Fibroblast of skin of scalp (primary cell): ENCODE measurements around the gene SGCA.

ENCODE experiments used
- DNase-seq: peaks from one replicate; pipeline ENCODE4 v3.0.0-alpha.2; 2013

Gene SGCA

DNA sequence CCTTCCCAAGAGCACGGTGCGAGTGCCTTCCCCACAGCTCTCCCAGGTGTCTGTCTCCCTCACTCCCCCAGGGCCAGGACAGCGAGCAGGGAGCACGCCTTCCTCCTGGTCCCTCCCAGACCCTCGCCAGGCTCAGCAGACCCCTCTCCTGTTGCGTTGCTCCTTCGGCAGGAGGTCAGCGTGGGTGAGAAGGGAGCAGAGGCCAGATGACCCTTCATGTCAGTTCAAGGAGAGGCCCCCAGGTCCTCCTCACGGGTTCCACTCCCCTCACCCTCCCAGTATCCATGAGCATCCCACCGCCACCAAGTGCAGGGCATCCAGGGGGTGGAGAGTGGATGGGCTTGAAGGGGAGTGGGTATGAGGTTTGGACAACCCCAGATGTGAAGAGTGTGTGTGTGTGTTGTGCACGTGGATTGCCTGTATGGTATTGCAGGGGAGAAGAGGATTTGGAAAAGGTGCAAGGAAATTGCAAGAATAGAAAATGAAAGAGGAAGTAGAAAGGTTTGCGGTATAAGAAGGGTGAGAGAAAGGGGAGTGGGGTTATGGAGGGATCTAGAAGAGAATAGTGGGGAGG is 17.7 kb downstream of the SGCA start:
- peak; percentile 86 for DNase-seq

DNA sequence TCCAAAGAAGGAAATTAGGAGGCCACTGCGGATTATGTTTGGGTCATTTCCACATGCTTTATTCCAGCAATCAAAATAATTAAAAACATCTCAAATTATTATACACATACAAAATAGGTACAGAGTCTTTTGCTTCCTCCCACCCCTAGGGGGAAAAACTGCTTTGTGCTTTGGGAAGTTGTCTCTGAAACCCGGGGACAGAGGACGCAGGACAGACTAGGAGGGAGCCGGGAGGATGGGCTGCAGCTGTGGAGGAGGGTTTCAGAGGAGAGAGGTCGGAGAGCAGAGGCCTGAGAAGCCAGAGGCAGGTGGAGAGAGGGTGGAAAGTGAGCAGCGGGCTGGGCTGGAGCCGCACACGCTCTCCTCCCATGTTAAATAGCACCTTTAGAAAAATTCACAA is 18.3 kb downstream of the SGCA start:
- peak; percentile 77 for DNase-seq

DNA sequence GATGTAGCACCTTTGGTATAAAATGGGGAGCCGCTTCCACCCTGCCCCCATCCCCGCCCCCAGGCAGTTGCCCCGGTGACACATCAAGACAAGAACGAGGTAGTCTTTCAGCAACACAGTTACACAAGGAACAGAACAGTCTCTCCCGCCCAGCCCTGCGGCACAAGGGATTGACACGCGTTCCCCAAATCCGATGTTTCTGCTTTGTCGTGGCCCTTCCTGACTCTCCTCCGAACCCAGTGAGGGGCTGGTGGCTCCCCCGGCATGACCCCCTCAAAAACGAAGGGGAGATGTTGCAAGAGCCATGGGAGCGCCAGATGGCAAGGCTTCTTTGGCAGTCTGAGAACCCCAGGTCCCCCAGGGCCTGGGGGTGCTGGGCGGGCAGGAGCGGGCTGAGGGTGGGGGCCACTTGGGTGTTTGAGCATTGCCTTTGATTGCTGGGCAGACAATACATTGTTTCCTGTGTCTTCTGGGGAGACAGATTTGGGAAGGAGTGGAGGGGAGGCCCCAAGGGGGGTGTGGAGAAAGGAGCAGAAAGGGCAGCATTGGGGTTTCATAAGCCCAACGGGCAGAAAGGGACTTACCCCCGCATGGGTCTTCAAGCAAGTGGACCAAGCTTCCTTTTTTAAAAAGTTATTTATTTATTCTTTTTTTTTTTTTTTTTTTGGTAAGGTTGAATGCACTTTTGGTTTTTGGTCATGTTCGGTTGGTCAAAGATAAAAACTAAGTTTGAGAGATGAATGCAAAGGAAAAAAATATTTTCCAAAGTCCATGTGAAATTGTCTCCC is 19.0 kb downstream of the SGCA start:
- peak; percentile 83 for DNase-seq

DNA sequence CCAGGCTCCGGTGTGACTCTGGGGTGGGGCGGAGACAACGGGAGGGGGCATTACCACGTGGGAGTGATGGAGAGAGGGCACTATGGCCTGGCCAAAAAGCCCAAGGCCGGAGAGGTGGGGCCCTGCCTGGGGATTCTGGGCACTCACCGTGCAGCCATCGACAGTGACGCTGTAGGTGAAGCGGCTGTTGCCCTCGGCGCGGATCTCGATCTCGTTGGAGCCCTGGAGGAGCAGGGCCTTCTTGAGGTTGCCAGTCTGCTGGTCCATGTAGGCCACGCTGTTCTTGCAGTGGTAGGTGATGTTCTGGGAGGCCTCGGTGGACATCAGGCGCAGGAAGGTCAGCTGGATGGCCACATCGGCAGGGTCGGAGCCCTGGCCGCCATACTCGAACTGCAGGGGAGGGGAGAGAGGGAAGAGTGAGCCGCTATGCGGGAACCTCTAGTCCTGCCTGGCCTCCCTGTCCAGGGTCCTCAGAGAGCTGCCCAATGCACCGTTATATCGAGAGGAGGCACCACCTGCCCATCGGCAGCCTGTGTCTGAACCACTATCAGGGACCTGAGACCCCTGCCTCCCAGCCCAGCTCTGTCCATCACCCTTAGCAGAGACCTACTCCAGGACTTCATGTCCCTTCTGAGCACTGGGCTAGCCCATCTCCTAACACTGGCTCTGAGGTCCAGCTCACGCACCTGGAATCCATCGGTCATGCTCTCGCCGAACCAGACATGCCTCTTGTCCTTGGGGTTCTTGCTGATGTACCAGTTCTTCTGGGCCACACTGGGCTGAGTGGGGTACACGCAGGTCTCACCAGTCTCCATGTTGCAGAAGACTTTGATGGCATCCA is 20.0 kb downstream of the SGCA start:
- DNase-seq, result peak; percentile 71

DNA sequence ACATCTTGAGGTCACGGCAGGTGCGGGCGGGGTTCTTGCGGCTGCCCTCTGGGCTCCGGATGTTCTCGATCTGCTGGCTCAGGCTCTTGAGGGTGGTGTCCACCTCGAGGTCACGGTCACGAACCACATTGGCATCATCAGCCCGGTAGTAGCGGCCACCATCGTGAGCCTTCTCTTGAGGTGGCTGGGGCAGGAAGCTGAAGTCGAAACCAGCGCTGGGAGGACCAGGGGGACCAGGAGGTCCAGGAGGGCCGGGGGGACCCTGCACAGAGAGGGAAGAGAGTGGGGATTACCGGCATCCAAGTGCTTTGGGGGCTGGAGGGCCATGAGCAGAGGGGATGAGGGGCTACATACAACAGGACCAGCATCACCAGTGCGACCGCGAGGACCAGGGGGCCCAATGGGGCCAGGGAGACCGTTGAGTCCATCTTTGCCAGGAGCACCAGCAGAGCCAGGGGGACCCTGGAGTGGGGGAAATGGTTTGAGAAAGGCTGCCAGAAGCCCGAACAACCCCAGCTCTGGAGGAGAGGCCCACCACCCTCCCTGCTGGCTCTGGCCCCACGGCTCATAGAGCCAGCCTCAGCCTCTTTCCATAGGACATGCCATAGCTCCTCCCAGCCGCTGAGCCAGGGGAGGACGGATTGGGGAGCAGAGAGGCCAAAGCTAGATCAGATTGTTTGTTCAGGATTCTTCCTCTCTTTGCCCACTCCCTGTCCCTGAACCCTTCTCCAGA is 21.0 kb downstream of the SGCA start:
- DNase-seq, result no peak

DNA sequence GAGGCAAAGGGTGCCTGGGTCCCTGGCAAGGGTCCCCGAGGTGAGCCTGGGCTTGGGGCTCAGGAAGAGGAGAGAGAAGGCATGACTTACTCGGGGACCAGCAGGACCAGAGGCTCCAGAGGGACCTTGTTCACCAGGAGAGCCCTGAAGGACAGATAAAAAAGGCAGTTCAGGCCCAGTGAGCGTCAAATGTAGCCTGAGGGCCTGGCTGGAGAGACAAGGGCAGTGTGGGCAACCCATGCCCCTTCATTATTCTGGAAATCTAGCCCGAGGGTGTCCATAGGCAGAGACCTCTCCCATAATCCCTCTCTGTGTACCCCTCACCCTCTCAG is 21.6 kb downstream of the SGCA start:
- DNase-seq, result peak; percentile 92

DNA sequence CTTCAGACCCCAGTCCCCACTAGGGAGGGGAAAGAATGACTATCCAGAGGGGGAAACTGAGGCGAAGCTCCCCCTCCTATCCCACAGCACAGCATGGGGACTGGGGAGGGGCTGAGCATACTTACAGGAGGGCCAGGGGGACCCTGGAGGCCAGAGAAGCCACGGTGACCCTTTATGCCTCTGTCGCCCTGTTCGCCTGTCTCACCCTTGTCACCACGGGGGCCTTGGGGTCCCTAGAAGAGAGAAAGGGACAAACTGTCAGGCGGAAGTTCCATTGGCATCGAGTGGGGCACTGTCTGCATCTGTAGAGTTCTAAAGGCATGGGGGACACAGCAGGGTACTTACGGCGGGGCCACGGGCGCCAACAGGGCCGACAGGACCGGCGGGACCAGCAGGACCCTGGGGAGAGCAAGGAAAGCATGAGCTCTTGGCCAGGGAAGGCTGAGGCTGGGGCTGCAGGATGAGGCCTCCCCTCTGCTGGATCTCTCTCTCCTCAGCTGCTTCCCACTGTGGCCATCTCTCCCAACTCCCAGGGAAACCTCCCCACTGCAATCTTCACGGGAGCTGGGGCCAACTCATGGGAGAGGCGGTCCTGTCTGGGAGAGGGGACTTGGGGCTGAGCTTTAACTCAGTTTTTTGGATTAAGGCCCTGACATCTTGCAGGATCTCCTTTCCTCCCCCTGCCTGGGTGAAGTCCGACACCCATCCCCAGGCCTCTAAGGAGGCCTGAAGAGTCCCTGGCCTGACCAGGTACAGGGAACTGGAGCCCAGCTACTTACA is 22.1 kb downstream of the SGCA start:
- DNase-seq, result peak; percentile 92

DNA sequence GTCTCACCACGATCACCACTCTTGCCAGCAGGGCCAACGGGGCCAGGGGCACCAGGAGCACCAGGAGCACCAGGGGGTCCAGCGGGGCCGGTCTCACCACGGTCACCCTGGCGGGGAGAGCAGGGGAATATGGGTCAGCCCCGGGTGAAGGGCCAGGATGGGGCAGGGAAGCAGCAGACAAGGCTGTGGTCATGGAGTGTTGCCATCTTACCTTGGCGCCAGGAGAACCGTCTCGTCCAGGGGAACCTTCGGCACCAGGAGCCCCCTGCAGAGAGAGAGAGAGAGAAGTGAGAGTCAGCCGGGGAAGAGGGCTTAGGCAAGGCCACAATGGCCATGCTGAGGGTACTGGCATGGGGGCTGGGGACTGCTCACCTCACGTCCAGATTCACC is 22.7 kb downstream of the SGCA start:
- DNase-seq, result no peak

DNA sequence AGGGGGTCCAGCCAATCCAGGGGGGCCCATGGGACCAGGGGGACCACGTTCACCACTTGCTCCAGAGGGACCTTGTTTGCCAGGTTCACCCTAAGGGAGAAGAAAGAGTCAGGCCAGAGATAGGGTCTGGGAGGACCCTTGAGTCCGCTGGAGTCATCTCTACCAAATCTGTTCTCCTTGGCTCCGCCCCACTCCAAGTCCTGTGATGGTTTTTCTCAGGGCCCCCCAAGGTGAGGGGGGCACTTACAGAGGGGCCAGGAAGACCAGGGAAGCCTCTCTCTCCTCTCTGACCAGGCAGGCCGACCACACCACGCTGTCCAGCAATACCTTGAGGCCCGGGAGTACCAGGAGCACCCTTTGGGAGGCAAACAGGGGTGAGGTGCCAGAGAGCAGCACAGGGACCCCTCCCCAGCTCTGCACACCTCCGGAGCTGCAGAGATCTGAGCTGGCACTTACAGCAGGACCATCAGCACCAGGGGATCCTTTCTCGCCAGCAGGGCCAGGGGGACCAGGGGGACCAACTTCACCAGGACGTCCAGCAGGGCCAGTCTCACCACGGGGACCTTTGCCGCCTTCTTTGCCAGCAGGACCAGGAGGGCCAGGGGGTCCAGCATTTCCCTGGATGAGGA is 23.2 kb downstream of the SGCA start:
- DNase-seq, result peak; percentile 91

DNA sequence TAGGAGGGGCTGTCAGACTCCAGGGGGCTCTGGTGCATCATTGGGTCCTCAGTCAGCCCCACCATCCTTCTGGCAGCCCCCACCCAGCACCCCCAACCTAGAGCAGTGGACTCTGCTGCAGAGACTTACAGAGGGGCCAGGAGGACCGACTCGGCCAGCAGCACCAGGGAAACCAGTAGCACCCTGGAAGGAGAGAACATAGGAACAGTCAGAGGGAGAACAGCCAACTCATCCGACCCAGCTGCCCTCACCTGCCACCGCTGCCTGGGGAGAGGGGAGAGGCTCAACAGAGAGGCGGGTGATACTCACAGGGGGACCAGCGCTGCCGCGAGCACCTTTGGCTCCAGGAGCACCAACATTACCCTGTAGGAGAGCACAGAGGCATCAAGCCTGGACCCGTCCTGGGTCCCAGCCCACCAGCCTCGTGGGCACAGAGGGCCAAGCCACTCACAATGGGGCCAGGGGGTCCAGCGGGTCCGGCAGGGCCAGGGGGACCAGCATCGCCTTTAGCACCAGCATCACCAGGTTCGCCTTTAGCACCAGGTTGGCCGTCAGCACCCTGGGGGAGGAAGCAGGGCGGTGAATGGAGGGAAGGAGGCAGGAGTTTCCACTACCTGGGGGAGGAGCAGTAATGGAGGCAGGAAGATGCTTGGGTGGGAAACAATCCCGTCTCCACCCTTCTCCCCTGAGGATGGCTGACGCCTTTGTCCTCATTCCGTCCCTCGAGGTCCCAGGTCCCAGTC is 23.9 kb downstream of the SGCA start:
- peak; percentile 92 for DNase-seq

DNA sequence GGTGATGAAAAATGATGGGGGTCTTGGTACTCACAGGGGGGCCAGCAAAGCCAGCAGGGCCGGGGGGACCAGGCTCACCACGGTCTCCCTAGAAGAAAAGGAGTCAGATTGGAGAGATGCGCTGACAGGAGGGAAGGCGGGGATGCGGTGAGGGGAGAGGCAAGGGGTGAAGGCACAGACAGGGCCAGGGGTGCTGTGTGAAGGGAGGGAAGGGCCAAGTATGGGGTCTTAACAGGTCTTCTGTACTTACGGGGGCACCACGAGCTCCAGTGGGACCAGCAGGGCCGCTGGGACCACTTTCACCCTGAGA is 24.4 kb downstream of the SGCA start:
- peak; percentile 93 for DNase-seq

DNA sequence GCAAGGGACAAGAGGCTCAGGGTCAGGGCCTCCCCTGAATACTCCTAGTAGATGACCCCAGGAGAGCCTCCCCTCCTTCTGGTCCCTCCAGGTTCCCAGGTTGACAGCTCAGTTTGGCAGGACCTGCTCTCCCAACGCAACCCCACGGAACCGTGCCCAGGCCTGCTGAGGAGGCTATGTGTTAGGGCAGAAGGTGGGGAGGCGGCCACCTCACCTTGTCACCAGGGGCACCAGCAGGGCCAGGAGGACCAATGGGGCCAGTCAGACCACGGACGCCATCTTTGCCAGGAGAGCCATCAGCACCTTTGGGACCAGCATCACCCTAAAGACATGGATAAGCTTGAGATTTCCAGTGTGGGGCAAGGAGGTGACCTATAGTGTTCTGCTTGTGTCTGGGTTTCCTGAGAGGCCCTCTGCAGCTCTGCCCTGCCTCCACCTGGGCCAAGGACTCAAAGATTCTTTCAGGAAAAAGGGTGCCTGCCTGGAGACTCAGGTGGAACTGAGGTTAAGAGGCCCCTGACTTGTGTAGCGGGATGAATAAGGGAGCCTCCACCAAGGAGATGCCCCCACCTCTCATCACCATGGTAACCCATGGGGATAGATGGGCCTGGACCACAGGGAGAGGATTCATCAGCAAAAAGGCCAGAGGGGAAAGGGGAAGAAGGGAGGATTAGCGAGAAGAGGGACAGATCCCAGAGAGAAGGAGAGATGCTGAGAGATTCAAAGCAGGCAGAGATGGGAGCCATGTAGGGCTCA is 25.0 kb downstream of the SGCA start:
- peak; percentile 92 for DNase-seq

DNA sequence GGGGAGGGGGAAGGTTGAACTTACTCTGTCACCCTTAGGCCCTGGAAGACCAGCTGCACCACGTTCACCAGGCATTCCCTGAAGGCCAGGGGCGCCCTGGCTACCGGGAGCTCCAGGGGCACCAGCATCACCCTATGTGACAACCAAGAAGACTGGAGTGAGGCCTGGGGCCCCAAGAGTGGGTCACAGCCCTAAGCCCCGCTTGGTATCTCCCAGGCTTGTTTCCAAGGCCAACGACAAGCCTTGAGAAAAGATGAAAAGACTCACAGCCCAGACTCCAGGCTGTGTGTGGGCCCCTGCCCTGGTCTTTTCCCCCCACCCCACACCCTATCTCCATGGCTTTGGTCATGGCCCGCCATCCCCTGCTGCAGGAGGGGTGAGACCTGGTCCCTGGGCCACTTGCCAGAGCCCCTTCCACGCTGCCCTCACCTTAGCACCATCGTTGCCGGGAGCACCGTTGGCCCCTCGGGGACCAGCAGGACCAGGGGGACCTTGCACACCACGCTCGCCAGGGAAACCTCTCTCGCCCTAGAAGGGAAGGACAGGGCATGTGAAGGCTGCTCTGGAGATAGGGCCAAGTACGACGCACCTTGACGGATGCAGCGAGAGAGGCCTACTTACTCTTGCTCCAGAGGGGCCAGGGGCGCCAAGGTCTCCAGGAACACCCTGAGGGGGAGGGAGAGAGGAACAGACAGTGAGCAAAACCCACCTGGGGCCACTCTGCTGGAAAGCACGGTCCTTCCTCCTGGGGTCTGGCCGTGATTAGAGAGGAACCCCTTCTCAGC is 25.7 kb downstream of the SGCA start:
- peak; percentile 89 for DNase-seq

DNA sequence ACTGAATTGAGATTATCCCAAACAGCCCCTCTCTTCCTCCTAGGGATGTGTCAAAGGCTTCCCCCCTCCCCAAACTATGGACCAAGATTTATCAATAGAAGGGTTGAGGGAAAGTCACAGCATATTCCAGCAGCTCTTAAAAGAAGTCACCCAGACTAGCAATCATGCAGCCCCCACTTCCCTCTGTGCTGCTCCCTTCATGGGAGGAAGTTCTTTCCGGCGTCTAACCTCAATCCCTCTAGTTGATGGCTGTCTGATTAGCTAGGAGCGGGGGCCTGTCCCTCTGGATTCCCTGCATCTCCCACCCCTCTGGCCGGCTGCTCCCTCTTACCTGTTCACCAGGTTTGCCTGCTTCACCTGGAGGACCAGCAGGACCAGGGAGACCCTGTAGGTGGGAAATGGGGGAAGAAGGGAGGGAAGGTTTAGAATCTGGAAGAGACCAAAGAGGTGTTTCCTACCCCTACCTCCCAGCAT is 26.4 kb downstream of the SGCA start:
- no peak for DNase-seq

DNA sequence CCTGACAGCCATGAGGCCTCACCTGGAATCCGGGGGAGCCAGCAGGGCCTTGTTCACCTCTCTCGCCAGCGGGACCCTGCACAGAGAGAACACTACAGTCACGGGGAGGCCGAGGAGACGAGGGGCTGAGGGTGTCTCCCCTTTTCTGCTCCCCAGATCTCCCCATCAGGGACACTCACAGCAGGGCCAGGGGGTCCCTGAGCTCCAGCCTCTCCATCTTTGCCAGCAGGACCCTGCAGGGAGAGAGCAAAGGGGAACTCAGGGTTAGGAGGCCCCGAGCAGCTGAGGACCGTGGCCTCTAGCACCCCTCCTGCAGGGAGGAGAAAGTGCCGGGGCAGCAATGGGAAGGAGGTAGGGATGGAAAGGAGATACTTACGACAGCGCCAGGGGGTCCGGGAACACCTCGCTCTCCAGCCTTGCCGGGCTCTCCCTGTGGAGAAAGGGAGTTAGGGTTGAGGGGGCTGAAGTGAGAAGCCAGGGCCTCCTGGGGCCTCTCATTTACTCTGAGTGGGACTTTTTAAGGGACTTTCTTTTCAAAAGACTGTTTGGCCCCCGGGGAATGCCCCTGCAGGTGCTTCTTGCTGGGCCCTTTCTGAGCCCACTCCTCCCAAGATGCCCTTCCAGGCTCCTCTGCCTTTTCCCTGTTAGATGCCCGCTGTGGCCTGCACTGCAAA is 26.9 kb downstream of the SGCA start:
- DNase-seq, result peak; percentile 84

DNA sequence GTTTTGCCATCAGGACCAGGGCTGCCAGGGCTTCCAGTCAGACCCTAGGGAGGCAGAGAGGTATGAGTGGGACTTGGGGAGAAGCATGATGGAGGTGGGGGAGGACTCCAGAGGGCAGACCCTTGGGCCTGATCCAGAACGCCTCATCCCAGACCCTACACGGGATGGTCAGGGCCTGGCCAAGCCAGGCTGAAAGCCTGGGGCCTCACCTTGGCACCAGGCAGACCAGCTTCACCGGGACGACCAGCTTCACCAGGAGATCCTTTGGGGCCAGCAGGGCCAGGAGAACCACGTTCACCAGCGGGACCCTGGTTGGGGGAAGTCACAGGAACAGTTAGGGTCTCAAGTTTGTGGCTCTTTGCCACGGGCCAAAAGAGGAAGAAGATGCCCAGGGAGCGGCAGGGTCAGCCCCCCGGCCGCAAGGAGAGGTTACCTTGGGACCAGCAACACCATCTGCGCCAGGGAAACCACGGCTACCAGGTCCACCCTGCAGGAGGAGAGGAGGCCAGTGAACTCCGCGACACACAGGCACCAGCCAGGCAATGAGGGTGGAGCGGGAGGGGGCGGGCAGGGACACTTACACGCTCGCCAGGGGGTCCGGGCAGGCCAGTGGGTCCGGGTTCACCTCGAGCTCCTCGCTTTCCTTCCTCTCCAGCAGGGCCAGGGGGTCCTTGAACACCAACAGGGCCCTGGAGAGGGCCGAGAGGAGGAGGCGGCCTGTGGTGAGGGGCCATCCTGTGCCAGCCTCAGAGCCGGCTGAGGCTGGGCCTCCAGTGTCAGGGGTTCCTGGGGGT is 28.5 kb downstream of the SGCA start:
- peak; percentile 77 for DNase-seq

DNA sequence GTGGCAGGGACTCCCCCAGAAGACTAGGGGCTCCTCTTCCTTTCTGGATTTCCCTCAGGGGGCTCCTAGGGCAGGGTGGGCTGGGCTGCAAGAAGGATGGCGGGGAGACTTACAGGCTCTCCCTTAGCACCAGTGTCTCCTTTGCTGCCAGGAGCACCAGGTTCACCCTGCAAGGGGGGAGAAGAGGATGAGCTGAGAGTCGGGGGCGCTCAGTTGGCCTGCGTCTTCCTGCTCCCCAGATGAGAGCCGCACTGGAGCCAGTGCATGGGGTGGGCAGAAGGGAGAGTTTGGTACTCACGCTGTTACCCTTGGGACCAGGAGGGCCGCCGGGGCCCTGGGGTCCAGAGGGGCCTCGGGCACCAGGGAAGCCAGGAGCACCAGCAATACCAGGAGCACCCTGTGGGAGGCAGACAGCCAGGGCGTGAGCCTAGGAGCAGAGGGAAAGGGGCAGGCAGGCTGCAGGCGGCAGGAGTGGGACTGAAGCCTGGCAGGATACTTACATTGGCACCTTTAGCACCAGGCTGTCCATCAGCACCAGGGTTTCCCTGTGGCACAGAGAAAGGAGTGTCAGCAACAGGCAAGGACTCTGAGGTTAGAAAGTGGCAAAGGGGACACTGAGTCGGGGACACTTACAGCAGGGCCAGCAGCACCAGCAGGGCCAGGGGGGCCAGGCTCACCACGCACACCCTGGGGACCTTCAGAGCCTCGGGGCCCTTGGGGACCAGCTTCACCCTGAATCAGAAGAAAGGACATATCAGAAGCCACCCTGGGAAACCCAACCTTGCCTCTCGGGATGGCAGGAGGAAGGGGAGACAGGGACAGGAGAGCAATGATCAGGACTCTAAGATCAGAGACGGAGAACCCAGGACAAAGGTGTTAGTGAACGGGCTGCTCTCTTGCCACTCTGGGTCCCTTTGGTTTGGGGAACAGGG is 29.4 kb downstream of the SGCA start:
- peak; percentile 91 for DNase-seq
